Mesendoderm (in vitro differentiated cells): ENCODE data around the gene KIF2C.

Experiments used
- DNase-seq: peaks from one replicate; pipeline ENCODE4 v3.0.0; 2013
- H2AK5ac ChIP-seq: 2 replicates; pipeline ENCODE4 v1.6.1; 2013; ENCODE audit warnings: low read length, inconsistent platforms
- H2BK120ac ChIP-seq: 2 replicates; pipeline ENCODE4 v1.6.1; 2013; ENCODE audit warnings: low read depth, mild to moderate bottlenecking, low read length, moderate library complexity, mixed read lengths
- H2BK15ac ChIP-seq: replicated peaks from 2 replicates; pipeline ENCODE4 v1.6.1; 2013; ENCODE audit warnings: low read depth, mild to moderate bottlenecking, moderate library complexity
- H2BK5ac ChIP-seq: 2 replicates; pipeline ENCODE4 v1.6.1; 2013; ENCODE audit warnings: low read length, inconsistent platforms
- H3K18ac ChIP-seq: 2 replicates; pipeline ENCODE4 v1.6.1; 2013; ENCODE audit warnings: mild to moderate bottlenecking, low read length, mixed read lengths
- H3K23ac ChIP-seq: one replicate; pipeline ENCODE4 v1.6.1; 2013; ENCODE audit warnings: low read length
- H3K27ac ChIP-seq: 2 replicates; pipeline ENCODE4 v1.5.1; 2013; ENCODE audit warnings: low read depth, mild to moderate bottlenecking, inconsistent platforms, low read length, moderate library complexity
- H3K27me3 ChIP-seq: 2 replicates; pipeline ENCODE4 v1.6.1; 2013; ENCODE audit warnings: low read length, control low read depth, mild to moderate bottlenecking, inconsistent platforms; ENCODE audit not compliant: insufficient read depth, poor library complexity
- H3K36me3 ChIP-seq: 2 replicates; pipeline ENCODE4 v1.6.1; 2013; ENCODE audit warnings: low read length, inconsistent platforms; ENCODE audit not compliant: control insufficient read depth, insufficient read depth
- H3K4ac ChIP-seq: one replicate; pipeline ENCODE4 v1.6.1; 2013; ENCODE audit warnings: low read depth, mild to moderate bottlenecking, low read length, moderate library complexity
- H3K4me1 ChIP-seq: 2 replicates; pipeline ENCODE4 v1.6.1; 2013; ENCODE audit warnings: low read depth, low read length, inconsistent platforms; ENCODE audit not compliant: control insufficient read depth
- H3K4me2 ChIP-seq: 2 replicates; pipeline ENCODE4 v1.6.1; 2013; ENCODE audit warnings: low read length
- H3K4me3 ChIP-seq: 2 replicates; pipeline ENCODE4 v1.5.1; 2013; ENCODE audit warnings: mild to moderate bottlenecking, low read length
- H3K56ac ChIP-seq: one replicate; pipeline ENCODE4 v1.6.1; 2013; ENCODE audit warnings: low read length
- H3K79me1 ChIP-seq: 2 replicates; pipeline ENCODE4 v1.6.1; 2013; ENCODE audit warnings: low read length, inconsistent platforms
- H3K79me2 ChIP-seq: 2 replicates; pipeline ENCODE4 v1.6.1; 2013; ENCODE audit warnings: mild to moderate bottlenecking, low read length; ENCODE audit not compliant: control insufficient read depth, insufficient read depth
- H3K9ac ChIP-seq: 2 replicates; pipeline ENCODE4 v1.6.1; 2013; ENCODE audit warnings: low read length, inconsistent platforms
- H4K5ac ChIP-seq: one replicate; pipeline ENCODE4 v1.6.1; 2013; ENCODE audit warnings: low read length
- H4K8ac ChIP-seq: one replicate; pipeline ENCODE4 v1.6.1; 2013; ENCODE audit warnings: low read depth, mild to moderate bottlenecking, control low read depth, low read length, moderate library complexity
- WGBS: extraction: QIAGEN DNeasy Blood & Tissue Kit; methylation state at CpG from one replicate; pipeline ENCODE4 v1.1.7; 2013; ENCODE audit warnings: low lambda C conversion rate, missing lambda C conversion rate; ENCODE audit not compliant: insufficient coverage; ENCODE audit errors: extremely low coverage; 5-methylcytosine and 5-hydroxymethylcytosine counted together

Gene KIF2C

DNA sequence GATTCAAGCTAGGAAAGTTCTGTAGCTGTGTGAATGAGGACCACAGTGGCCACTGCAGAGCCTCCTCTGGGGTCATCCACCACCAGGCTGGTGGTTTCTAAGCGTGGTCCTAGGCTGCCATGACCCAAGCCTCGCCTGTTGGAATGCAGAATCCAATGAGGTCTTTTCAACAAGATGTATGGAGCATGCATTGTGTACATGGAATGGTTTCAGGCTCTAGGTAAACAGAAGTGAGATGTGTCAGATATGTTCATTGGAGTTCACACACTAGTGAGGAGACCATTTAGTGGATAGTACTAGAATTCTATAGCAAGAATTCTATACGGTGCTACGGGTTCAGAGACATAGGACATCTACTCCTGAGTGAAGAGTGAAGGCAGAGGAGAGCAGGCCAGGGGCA lies 19.4 kb upstream of the KIF2C start:
- no peaks in the 10 kb centered on the region for H3K79me1 ChIP-seq
- no peak overlapping the region for H3K4me3 ChIP-seq
- H3K36me3 ChIP-seq: no peaks in the 10 kb centered on the region
- no peak overlapping the region for H3K27ac ChIP-seq
- no peaks in the 10 kb centered on the region for H3K79me2 ChIP-seq
- no peak overlapping the region for H4K5ac ChIP-seq
- H3K4me1 ChIP-seq: no peaks in the 10 kb centered on the region
- WGBS: no CpG with 5 or more reads among the region's 4 CpGs
- H2BK120ac ChIP-seq: no peak overlapping the region
- no peak overlapping the region for H3K4me2 ChIP-seq
- no peak overlapping the region for H3K23ac ChIP-seq
- no peak overlapping the region for H2BK5ac ChIP-seq
- no peak overlapping the region for H4K8ac ChIP-seq
- H3K18ac ChIP-seq: no peak overlapping the region
- H3K4ac ChIP-seq: no peak overlapping the region
- no peak overlapping the region for H3K56ac ChIP-seq
- H2BK15ac ChIP-seq: no peak overlapping the region
- H3K9ac ChIP-seq: no peak overlapping the region
- no peaks in the 10 kb centered on the region for H3K27me3 ChIP-seq
- H2AK5ac ChIP-seq: no peak overlapping the region
- DNase-seq: no peak

DNA sequence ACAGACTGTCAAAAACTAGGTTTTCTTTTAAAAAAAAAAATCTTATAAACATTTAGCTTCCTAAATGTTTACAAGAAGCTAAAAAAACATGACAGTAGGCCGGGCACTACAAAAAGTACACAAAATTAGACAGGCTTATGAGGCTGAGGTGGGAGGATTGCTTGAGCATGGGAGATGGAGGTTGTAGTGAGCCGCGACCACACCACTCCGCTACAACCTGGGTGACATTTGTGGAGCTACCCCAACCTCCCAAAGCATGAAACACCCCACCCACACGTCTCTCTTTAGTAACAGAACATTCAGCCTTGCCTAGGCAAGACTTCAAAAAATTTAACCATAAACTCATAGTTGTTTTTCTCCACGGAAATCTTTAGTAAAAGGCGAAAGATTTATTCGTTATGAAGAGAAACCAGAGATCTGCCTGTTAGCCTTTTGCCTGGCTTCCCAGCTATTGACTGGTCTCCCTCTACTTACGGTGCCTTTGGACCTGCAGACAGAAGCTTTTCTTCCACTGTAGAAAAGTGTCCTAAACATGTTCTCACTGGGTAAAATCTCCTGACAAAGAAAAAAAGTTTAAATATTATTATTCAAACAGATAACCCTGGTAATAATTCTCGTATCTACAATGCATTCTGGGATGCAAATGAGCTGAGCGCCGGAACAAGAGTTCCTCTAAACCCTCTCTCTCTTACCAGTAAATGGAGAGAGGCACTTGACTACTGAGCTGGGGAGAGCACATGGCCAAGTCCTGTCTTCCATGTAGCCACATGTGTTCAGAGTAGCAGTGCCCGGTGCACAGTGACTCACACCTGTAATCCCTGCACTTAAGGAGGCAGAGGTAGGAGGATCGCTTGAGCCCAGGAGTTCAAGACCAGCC lies 17.9 kb upstream of the KIF2C start:
- Histone ChIP-seq H2BK120ac (no peak overlapping the region), H4K5ac (no peak overlapping the region), H2BK5ac (peak overlapping the region; percentile 77), H2AK5ac (no peak overlapping the region), H3K27ac (no peak overlapping the region), H3K9ac (no peak overlapping the region), H3K79me1 (no peaks in the 10 kb centered on the region), H3K4ac (no peak overlapping the region), H3K18ac (no peak overlapping the region), H3K4me2 (no peak overlapping the region), H3K79me2 (no peaks in the 10 kb centered on the region), H3K4me1 (no peaks in the 10 kb centered on the region), H4K8ac (no peak overlapping the region), H3K23ac (no peak overlapping the region), H3K36me3 (no peaks in the 10 kb centered on the region), H3K56ac (no peak overlapping the region), H2BK15ac (no peak overlapping the region), H3K27me3 (no peaks in the 10 kb centered on the region), H3K4me3 (no peak overlapping the region)
- no CpG with 5 or more reads among the region's 14 CpGs for WGBS
- DNase-seq: peak; percentile 97

DNA sequence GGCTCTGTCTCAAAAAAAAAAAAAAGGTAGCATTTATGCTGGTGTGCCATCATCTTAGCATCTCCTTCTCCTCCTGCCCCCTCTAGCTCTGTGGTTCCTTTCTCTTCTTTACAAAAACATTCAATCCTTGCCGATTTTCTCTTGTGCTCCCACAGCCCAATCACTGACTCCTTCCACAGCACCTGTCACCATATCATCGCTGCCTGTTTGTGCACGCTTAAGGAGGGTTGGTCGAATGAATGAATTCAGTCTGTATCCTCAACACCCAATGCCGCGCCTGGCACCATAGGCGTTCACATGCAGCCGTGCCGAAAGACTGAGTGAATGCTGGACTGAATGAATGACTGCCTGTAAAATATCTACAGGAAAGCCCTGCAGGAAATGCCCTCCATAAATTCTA lies 16.6 kb upstream of the KIF2C start:
- Histone ChIP-seq H3K36me3 (no peaks in the 10 kb centered on the region), H3K79me2 (no peaks in the 10 kb centered on the region), H3K18ac (no peak overlapping the region), H2AK5ac (no peak overlapping the region), H3K27me3 (no peaks in the 10 kb centered on the region), H3K79me1 (no peaks in the 10 kb centered on the region), H4K5ac (no peak overlapping the region), H3K27ac (no peak overlapping the region), H3K56ac (no peak overlapping the region), H3K4ac (no peak overlapping the region), H2BK5ac (no peak overlapping the region), H3K4me1 (no peaks in the 10 kb centered on the region), H4K8ac (no peak overlapping the region), H3K4me3 (no peak overlapping the region), H3K4me2 (no peak overlapping the region), H2BK15ac (no peak overlapping the region), H2BK120ac (no peak overlapping the region), H3K9ac (no peak overlapping the region), H3K23ac (no peak overlapping the region)
- no peak for DNase-seq
- WGBS: no CpG with 5 or more reads among the region's 9 CpGs

DNA sequence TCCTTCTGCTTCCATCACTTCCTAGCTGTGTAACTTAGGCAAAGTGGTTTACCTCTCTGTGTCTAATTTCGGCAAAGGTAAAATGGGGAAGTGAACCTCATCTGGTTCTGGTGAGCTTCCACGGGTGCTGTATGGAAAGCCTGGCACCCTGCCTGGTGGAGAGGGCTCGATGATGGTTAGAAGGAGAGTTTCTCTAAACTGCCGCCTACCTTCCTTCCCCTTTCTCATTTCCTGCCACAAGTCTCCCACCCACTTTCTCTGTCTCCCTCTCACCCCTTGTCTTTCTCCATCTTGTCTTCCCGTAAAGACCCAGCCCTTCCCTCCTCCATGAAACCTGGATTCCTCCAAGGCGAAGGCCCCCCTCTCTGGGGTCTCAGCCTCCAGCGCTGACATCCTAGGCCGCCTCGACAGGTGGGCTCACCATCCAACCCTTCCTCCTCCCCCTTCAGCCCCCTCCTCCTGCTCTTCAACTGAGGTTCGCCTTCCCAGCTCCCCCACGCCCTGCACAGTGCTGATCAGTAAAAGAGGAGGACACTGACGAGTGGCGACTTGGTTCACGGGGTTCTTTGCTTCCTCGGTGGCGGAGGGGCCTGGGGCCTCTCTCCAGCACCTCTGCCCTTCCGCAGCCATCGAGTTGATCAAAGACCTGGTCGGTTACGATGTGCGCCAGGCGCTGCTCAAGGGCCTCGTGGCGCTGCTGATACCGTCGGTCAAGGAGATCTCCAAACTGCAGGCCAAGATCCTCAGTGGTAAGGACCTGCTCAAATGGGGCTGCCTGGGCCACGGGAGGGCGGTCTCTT lies 15.9 kb upstream of the KIF2C start:
- no peak overlapping the region for H4K5ac ChIP-seq
- H2AK5ac ChIP-seq: no peak overlapping the region
- H3K4ac ChIP-seq: no peak overlapping the region
- H3K23ac ChIP-seq: no peak overlapping the region
- no peaks in the 10 kb centered on the region for H3K4me1 ChIP-seq
- no peak overlapping the region for H2BK5ac ChIP-seq
- DNase-seq: no peak
- no peaks in the 10 kb centered on the region for H3K36me3 ChIP-seq
- no peaks in the 10 kb centered on the region for H3K27me3 ChIP-seq
- H3K9ac ChIP-seq: no peak overlapping the region
- H3K4me2 ChIP-seq: no peak overlapping the region
- H2BK15ac ChIP-seq: no peak overlapping the region
- no peaks in the 10 kb centered on the region for H3K79me1 ChIP-seq
- no peak overlapping the region for H3K56ac ChIP-seq
- no peak overlapping the region for H4K8ac ChIP-seq
- no peak overlapping the region for H3K18ac ChIP-seq
- H2BK120ac ChIP-seq: no peak overlapping the region
- WGBS: no CpG with 5 or more reads among the region's 28 CpGs
- no peak overlapping the region for H3K27ac ChIP-seq
- H3K4me3 ChIP-seq: no peak overlapping the region
- H3K79me2 ChIP-seq: no peaks in the 10 kb centered on the region

DNA sequence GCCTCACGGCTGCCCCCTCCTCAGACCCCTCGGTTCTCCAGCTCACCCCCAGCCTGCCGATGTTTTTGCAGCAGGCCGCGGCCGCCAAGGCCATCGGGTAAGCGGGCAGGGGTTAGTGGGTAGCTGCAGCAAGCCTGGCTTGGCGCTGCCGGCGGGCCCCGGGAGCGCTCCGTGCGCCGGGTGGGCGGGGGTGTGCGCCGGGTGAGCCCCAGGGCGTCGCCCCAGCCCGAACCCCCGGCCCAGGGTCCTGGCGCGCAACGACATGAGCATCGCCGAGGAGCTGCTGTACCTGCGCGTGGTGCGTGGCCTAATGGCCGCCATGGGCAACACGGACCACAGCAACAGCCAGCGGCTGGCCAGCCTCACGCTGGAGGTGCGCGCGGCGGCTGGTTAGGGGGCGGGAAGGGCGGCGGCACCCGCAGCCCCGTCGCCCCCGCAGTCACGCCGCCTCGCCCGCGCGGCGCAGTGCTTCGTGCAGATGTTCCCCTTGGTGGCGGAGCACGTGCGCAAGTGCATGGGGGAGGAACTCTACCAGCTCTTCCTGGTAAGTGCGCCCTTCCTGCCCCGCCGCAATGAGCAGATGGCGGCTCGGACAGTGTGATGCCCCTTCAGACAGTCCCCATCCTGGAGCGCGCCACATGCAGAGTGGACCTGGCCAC lies 15.2 kb upstream of the KIF2C start:
- H4K5ac ChIP-seq: no peak overlapping the region
- H3K36me3 ChIP-seq: no peaks in the 10 kb centered on the region
- no peak overlapping the region for H3K27ac ChIP-seq
- no peak overlapping the region for H2AK5ac ChIP-seq
- no peak overlapping the region for H3K56ac ChIP-seq
- H3K4me1 ChIP-seq: no peaks in the 10 kb centered on the region
- no peaks in the 10 kb centered on the region for H3K79me1 ChIP-seq
- H2BK120ac ChIP-seq: no peak overlapping the region
- H3K4me3 ChIP-seq: no peak overlapping the region
- H3K18ac ChIP-seq: no peak overlapping the region
- no peaks in the 10 kb centered on the region for H3K79me2 ChIP-seq
- no CpG with 5 or more reads among the region's 64 CpGs for WGBS
- no peaks in the 10 kb centered on the region for H3K27me3 ChIP-seq
- no peak overlapping the region for H4K8ac ChIP-seq
- no peak overlapping the region for H3K4ac ChIP-seq
- H3K23ac ChIP-seq: no peak overlapping the region
- DNase-seq: no peak
- no peak overlapping the region for H3K9ac ChIP-seq
- H2BK5ac ChIP-seq: no peak overlapping the region
- no peak overlapping the region for H2BK15ac ChIP-seq
- no peak overlapping the region for H3K4me2 ChIP-seq
